GM15510 (cell line): ENCODE data around the gene TLR5.

Experiments used
- POLR2A ChIP-seq: IDR thresholded peaks from 3 replicates; pipeline ENCODE4 v1.6.1; 2011; ENCODE audit warnings: borderline replicate concordance; ENCODE audit not compliant: insufficient read length; ENCODE audit errors: extremely low read depth

The TLR5 gene

DNA sequence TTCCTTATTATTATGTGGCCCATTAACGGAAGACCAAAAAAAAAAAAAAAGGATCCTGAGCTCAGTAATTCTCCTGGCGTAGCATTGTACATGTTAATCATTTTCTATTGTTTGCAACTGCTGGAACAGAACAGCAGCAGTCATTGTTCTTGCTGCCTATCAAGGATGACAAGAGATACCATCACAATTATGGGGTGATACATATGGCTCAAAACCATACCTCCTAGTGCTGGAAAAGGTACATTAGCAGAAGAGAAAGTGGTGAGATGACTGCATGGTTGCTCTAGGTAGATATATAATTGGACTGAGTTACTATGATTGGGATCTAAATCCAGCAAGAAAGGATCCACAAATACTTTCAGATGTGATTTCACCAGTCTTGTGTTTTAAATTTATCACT is 13.3 kb upstream of the TLR5 start:
- no peak for TF ChIP-seq POLR2A

DNA sequence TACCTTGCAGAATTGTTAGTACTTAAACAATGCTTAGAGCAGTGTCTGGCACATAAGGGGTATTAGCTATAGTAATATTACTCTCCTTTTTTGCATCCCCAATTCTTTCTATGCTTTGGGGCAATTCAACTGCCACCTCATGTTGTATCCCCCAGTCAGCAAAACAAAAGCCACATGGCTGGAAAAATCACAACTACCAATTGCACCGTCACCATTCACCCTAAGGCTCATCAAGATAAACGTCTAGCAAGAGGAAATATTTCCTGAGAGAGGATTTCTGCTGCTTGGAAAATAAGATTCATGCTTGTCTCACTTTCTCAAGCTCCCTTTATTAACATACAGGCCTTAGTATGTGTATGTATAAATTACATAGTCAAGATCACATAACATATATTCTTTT is 12.1 kb upstream of the TLR5 start:
- TF ChIP-seq POLR2A = no peak

DNA sequence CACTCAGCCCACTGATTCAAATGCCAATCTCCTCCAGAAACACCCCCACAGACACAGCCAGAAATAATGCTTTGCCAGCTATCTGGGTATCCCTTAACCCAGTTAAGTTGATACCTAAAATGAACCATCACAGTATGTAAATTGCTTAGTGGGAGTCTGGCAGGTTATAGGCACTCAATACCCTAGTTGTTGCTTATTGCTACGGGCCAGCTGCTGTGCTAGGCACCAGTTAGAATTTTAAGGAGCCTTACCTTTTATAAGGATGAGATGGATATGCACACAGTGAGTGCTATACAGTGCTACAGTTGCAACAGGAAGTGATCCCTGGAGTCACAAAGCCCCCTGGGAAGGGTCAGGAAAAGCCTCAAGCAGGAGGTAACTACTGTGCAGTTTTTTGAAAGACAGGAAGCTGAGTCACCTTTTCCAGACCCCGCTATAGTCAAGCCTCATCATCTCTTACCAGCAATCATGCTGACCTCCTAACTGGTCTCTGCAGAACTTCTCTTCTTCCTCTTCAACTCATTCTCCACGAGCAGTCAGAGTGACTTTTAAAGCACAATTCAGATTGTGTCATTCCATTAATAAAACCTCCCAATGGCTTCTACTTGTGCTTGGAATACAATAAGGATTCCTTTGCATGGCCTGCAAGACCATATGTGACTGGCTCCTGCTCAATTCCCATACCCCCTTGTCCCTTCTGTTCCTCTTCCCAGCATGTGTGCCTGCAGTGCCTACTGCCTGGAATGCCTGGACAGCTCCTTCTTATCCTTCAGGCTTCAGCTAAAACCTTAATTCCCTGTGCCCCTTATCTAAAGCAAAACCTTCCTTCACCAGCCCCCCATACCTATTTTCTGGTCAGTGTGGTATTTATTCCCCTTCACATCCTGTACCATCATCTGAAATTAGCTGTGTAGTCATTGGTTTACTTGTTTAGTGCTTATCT is 10.4 kb upstream of the TLR5 start:
- TF ChIP-seq POLR2A = no peak

DNA sequence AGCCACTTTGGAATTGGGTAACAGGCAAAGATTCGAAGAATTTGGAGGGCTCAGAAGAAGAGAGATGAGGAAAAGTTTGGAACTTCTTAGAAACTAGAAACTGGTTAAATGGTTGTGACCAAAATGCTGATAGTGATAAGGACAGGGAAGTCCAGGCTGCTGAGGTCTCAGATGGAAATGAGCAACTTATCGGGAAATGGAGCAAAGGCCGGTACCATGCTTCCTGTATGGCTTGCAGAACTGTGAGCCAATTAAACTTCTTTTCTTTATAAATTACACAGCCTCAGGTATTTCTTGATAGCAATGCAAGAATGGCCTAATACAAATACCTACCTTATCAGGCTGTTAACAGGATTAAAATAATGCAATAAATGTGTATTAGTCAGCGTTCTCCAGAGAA is 9.4 kb upstream of the TLR5 start:
- no peak for TF ChIP-seq POLR2A

- TF ChIP-seq POLR2A = no peak
These were observed 7.4 kb upstream of the TLR5 start for GRCh38 chr1:223150443-223150842.

- no peak for TF ChIP-seq POLR2A
These were observed 4.8 kb upstream of the TLR5 start for GRCh38 chr1:223147873-223148272.

DNA sequence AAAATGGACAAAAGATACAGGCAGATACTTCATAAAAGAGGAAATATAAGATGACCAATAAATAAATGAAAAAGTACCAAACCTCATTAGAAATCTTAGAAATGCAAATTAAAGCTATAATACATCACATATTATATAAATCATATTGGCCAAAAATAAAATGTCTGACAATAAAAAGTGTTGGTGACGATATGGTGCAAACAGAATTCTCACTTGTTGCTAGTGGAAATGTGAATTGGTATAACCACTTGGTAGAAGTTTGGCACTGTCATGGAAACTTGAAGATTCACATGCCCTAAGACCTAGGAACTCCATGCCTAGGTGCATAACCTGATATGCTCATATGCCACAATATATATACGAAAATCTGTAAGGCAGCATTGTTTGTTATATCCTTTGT is 4.4 kb upstream of the TLR5 start:
- TF ChIP-seq POLR2A = no peak

- no peak for TF ChIP-seq POLR2A
These were observed 3.7 kb upstream of the TLR5 start for GRCh38 chr1:223146745-223147144.

GRCh38 chr1:223144914-223145313 is 1.9 kb upstream of the TLR5 start:
- TF ChIP-seq POLR2A = no peak

GRCh38 chr1:223144431-223144830 is 1.4 kb upstream of the TLR5 start:
- no peak for TF ChIP-seq POLR2A

- TF ChIP-seq POLR2A = no peak
These were observed 645 bp upstream of the TLR5 start for GRCh38 chr1:223143537-223144248.

GRCh38 chr1:223142269-223142668 is 779 bp downstream of the TLR5 start:
- TF ChIP-seq POLR2A = no peak

GRCh38 chr1:223140611-223141405 is 2.2 kb downstream of the TLR5 start:
- TF ChIP-seq POLR2A = no peak

DNA sequence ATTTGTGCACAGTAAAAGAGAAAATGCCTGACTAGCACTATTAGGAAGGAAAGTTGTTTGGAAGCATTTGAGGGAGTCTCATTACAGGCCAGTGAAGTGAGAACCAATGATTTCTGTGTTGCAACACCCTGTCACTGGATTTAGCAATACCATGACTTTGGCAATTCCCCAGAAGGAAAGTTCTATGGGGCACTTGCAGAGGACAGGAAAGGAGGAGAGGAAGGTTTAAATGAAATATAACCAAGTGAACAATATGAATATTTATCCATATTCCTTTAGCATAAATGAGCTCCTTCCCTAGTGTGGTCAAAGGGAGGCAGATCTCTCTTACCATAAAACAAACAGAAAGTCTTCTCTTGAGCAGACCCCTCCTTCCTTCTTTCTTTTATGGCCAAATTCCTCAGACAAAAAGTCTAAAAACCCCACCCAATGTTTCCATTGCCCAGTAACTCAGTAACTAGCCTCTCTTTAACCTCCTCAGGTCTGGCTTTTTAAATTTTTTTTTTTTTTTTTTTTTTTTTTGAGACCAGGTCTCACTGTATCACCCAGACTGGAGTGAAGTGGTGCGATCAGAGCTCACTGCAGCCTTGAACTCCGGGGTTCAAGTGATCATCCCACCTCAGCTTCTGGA is 5.5 kb downstream of the TLR5 start:
- TF ChIP-seq POLR2A = no peak
